OCI-LY1 (cell line): ENCODE data around the gene CBLN4.

ENCODE experiments used
- H2AFZ ChIP-seq: fragments of 200-600 bp; sonication (generic), shearing (Covaris generic); 2 replicates; pipeline ENCODE4 v1.6.0; 2014; ENCODE audit warnings: antibody characterized with exemption, mild to moderate bottlenecking, low read length
- H3F3A ChIP-seq: fragments of 200-600 bp; sonication (generic), shearing (Covaris generic); 2 replicates; pipeline ENCODE4 v1.6.0; 2014; ENCODE audit warnings: mild to moderate bottlenecking, antibody characterized with exemption, low read length, moderate library complexity; ENCODE audit not compliant: insufficient read depth
- H3K27ac ChIP-seq: fragments of 200-600 bp; sonication (generic); 2 replicates; pipeline ENCODE4 v1.5.1; 2014; ENCODE audit warnings: low read length, mixed run types, mild to moderate bottlenecking, low read depth; ENCODE audit not compliant: poor library complexity, severe bottlenecking
- H3K27me3 ChIP-seq: fragments of 200-600 bp; sonication (generic); 2 replicates; pipeline ENCODE4 v1.6.0; 2014; ENCODE audit warnings: antibody characterized with exemption, mild to moderate bottlenecking, low read length, moderate library complexity; ENCODE audit not compliant: insufficient read depth
- H3K36me3 ChIP-seq: fragments of 200-600 bp; sonication (generic); 2 replicates; pipeline ENCODE4 v1.6.1; 2014; ENCODE audit warnings: mild to moderate bottlenecking, antibody characterized with exemption, low read length, moderate library complexity, mixed read lengths; ENCODE audit not compliant: insufficient read depth
- H3K4me1 ChIP-seq: fragments of 200-600 bp; sonication (generic); 2 replicates; pipeline ENCODE4 v1.5.1; 2014; ENCODE audit warnings: mild to moderate bottlenecking, low read length, moderate library complexity; ENCODE audit not compliant: insufficient read depth, severe bottlenecking
- H3K4me2 ChIP-seq: fragments of 200-600 bp; sonication (generic), shearing (Covaris generic); 2 replicates; pipeline ENCODE4 v1.6.1; 2014; ENCODE audit warnings: low read length
- H3K4me3 ChIP-seq: fragments of 200-600 bp; sonication (generic); 2 replicates; pipeline ENCODE4 v1.5.1; 2014; ENCODE audit warnings: low read length, low read depth, mild to moderate bottlenecking, mixed read lengths; ENCODE audit not compliant: poor library complexity, severe bottlenecking
- H3K79me2 ChIP-seq: fragments of 200-600 bp; shearing (Covaris generic); 2 replicates; pipeline ENCODE4 v1.6.1; 2016; ENCODE audit warnings: mixed run types, low read length, mixed read lengths; ENCODE audit not compliant: insufficient read depth
- H3K9ac ChIP-seq: fragments of 200-600 bp; sonication (generic), shearing (Covaris generic); 2 replicates; pipeline ENCODE4 v1.6.1; 2014; ENCODE audit warnings: mild to moderate bottlenecking, low read length, mixed read lengths
- H3K9me2 ChIP-seq: fragments of 200-600 bp; sonication (generic), shearing (Covaris generic); 2 replicates; pipeline ENCODE4 v1.6.1; 2014; ENCODE audit warnings: low read depth, mild to moderate bottlenecking, low read length, mixed read lengths
- H3K9me3 ChIP-seq: fragments of 200-600 bp; shearing (Covaris generic); 2 replicates; pipeline ENCODE4 v1.6.1; 2014; ENCODE audit warnings: low read length, mixed read lengths
- H4K20me1 ChIP-seq: fragments of 200-600 bp; sonication (generic), shearing (Covaris generic); 2 replicates; pipeline ENCODE4 v1.6.0; 2016; ENCODE audit warnings: mild to moderate bottlenecking, low read length; ENCODE audit not compliant: insufficient read depth
- CTCF ChIP-seq: fragments of 200-600 bp; sonication (generic), shearing (Covaris generic); IDR thresholded peaks from 2 replicates; pipeline ENCODE4 v1.5.1; 2017; ENCODE audit warnings: mild to moderate bottlenecking, antibody characterized with exemption, low read length, moderate library complexity, mixed read lengths
- EZH2 ChIP-seq: fragments of 200-600 bp; sonication (generic), shearing (Covaris generic); IDR thresholded peaks from 2 replicates; pipeline ENCODE4 v1.8.0; 2017; ENCODE audit warnings: borderline replicate concordance, mixed run types, mild to moderate bottlenecking, antibody characterized with exemption, low read length, moderate library complexity, mixed read lengths

The CBLN4 gene

GRCh38 chr20:56004007-56004406, 1.3 kb downstream of the CBLN4 start:
- H3K9ac ChIP-seq, result no peak overlapping the region
- H3K4me1 ChIP-seq, result no peaks in the 10 kb centered on the region
- H3K27ac ChIP-seq, result no peak overlapping the region
- no peaks in the 10 kb centered on the region for H3K79me2 ChIP-seq
- no peak overlapping the region for H3K4me2 ChIP-seq
- H3K27me3 ChIP-seq, result no peaks in the 10 kb centered on the region
- no peaks in the 10 kb centered on the region for H3F3A ChIP-seq
- H3K4me3 ChIP-seq, result no peak overlapping the region
- H3K9me3 ChIP-seq, result no peaks in the 10 kb centered on the region
- no peak for TF ChIP-seq EZH2
- TF ChIP-seq CTCF, result no peak
- H2AFZ ChIP-seq, result no peak overlapping the region
- H4K20me1 ChIP-seq, result no peaks in the 10 kb centered on the region
- H3K36me3 ChIP-seq, result no peaks in the 10 kb centered on the region
- H3K9me2 ChIP-seq, result no peaks in the 10 kb centered on the region

GRCh38 chr20:56002908-56003800, 2.2 kb downstream of the CBLN4 start:
- no peak for TF ChIP-seq CTCF
- no peaks in the 10 kb centered on the region for H3K27me3 ChIP-seq
- no peaks in the 10 kb centered on the region for H3K9me2 ChIP-seq
- no peak overlapping the region for H2AFZ ChIP-seq
- no peak overlapping the region for H3K9ac ChIP-seq
- no peak overlapping the region for H3K27ac ChIP-seq
- no peak overlapping the region for H3K4me2 ChIP-seq
- H3K4me3 ChIP-seq, result no peak overlapping the region
- H3K36me3 ChIP-seq, result no peaks in the 10 kb centered on the region
- no peaks in the 10 kb centered on the region for H3K9me3 ChIP-seq
- H3K4me1 ChIP-seq, result no peaks in the 10 kb centered on the region
- no peaks in the 10 kb centered on the region for H3K79me2 ChIP-seq
- H3F3A ChIP-seq, result no peaks in the 10 kb centered on the region
- H4K20me1 ChIP-seq, result no peaks in the 10 kb centered on the region

- H3K79me2 ChIP-seq, result no peaks in the 10 kb centered on the region
- H3F3A ChIP-seq, result no peaks in the 10 kb centered on the region
- H3K4me1 ChIP-seq, result no peaks in the 10 kb centered on the region
- no peak overlapping the region for H3K9ac ChIP-seq
- H3K9me2 ChIP-seq, result no peaks in the 10 kb centered on the region
- H2AFZ ChIP-seq, result no peak overlapping the region
- H4K20me1 ChIP-seq, result no peaks in the 10 kb centered on the region
- no peaks in the 10 kb centered on the region for H3K36me3 ChIP-seq
- H3K27me3 ChIP-seq, result no peaks in the 10 kb centered on the region
- TF ChIP-seq CTCF, result no peak
- TF ChIP-seq EZH2, result no peak
- H3K4me3 ChIP-seq, result no peak overlapping the region
- H3K9me3 ChIP-seq, result no peaks in the 10 kb centered on the region
- H3K27ac ChIP-seq, result no peak overlapping the region
- H3K4me2 ChIP-seq, result no peak overlapping the region
Measured at GRCh38 chr20:56001890-56002289, 3.4 kb downstream of the CBLN4 start.
